T47D (cell line): ENCODE measurements around the gene ARFGAP3.

Source experiments
- DNase-seq, 2 experiments: peaks; one replicate each; pipeline versions ENCODE4 v3.0.0 to v3.0.0-alpha.2; 2011 to 2012; ENCODE audit warnings: low read depth in 1 of 2, low spot score in 1 of 2
- JUND ChIP-seq: IDR thresholded peaks from 2 replicates; pipeline ENCODE4 v1.6.1; 2012; ENCODE audit warnings: low read depth
- in situ Hi-C: cut with HindIII; loops from 2 replicates; pipeline ENCODE4 v1.10.0; 2016; ENCODE audit warnings: low sequenced_read_pairs, low pct_unique_long_range_greater_than_20kb

The ARFGAP3 gene

GRCh38 chr22:42868751-42869251 lies 11.7 kb upstream of the ARFGAP3 start:
- in situ Hi-C loops: no loop called here
- DNase-seq: peak; percentile 21 to 39
- no peak for TF ChIP-seq JUND

- in situ Hi-C loops: no loop called here
- DNase-seq: no peak
- TF ChIP-seq JUND: no peak
These were observed 9.0 kb upstream of the ARFGAP3 start for GRCh38 chr22:42866100-42866499.

GRCh38 chr22:42865536-42865935 lies 8.5 kb upstream of the ARFGAP3 start:
- DNase-seq: no peak
- TF ChIP-seq JUND: no peak
- in situ Hi-C loops: no loop called here

GRCh38 chr22:42863349-42863961 lies 6.4 kb upstream of the ARFGAP3 start:
- in situ Hi-C loops: no loop called here
- DNase-seq: no peak
- no peak for TF ChIP-seq JUND

GRCh38 chr22:42862045-42862734 lies 5.1 kb upstream of the ARFGAP3 start:
- in situ Hi-C loops: no loop called here
- DNase-seq: no peak
- no peak for TF ChIP-seq JUND

- no peak for TF ChIP-seq JUND
- in situ Hi-C loops: no loop called here
- DNase-seq: no peak
These were observed 3.9 kb upstream of the ARFGAP3 start for GRCh38 chr22:42860968-42861367.

GRCh38 chr22:42857845-42858481 lies 890 bp upstream of the ARFGAP3 start:
- TF ChIP-seq JUND: no peak
- in situ Hi-C loops: no loop called here
- no peak for DNase-seq

- TF ChIP-seq JUND: no peak
- in situ Hi-C loops: no loop called here
- DNase-seq: peak in 1 of 2 experiments; percentile 18
These were observed 751 bp downstream of the ARFGAP3 start for GRCh38 chr22:42856179-42856864.

- TF ChIP-seq JUND: no peak
- no peak for DNase-seq
- in situ Hi-C loops: no loop called here
These were observed 1.4 kb downstream of the ARFGAP3 start for GRCh38 chr22:42855721-42856120.

- no peak for DNase-seq
- no peak for TF ChIP-seq JUND
- in situ Hi-C loops: no loop called here
These were observed 1.9 kb downstream of the ARFGAP3 start for GRCh38 chr22:42855211-42855610.

- in situ Hi-C loops: no loop called here
These were observed 8.0 kb downstream of the ARFGAP3 start for GRCh38 chr22:42848941-42849550.

GRCh38 chr22:42847110-42847509 lies 10.0 kb downstream of the ARFGAP3 start:
- TF ChIP-seq JUND: no peak
- DNase-seq: no peak
- in situ Hi-C loops: no loop called here

More at GRCh38 chr22:42848941-42849550, 8.0 kb downstream of the ARFGAP3 start:
- no peak for TF ChIP-seq JUND
- no peak for DNase-seq
